CD4-positive, alpha-beta T cell (primary cell): ENCODE data around the gene VAMP2. TPM values are rescaled to one million over a fixed set of nuclear protein-coding genes. Genes with fewer than 3 reads are reported as not detected.
A peak's percentile ranks its signal among the peaks of the same experiment; 100 is the strongest.

Experiments
- ATAC-seq: fragments of 200-7000 bp; cut with Tn5 transposase; one replicate; pipeline ENCODE4 v1.10.0; 2022; ENCODE audit warnings: mild to moderate bottlenecking; ENCODE audit not compliant: poor library complexity
- CTCF ChIA-PET: fragments of 350-600 bp; sonication (Branson Sonifier 250); formaldehyde crosslinking; loops from one replicate; lab custom pipeline; 2021; ENCODE audit warnings: antibody characterized with exemption, inconsistent platforms; lab: Charles Lee
- POLR2A ChIA-PET: fragments of 350-600 bp; sonication (Branson Sonifier 250); formaldehyde crosslinking; loops from one replicate; lab custom pipeline; 2021; ENCODE audit warnings: antibody characterized with exemption, inconsistent platforms; lab: Charles Lee
- DNase-seq, 14 experiments: peaks; one replicate each; pipeline ENCODE4 v3.0.0-alpha.2; 2013 to 2020; ENCODE audit warnings: mixed read lengths in 2 of 14
- H3K27ac ChIP-seq, 2 donors: one replicate each; pipeline versions ENCODE4 v1.5.1 to v1.7.0; 2013; ENCODE audit warnings: low read length in 2 of 2, low read depth in 1 of 2, mild to moderate bottlenecking in 1 of 2
- H3K27me3 ChIP-seq, 2 experiments: 1 replicate in 1 of 2; 2 replicates in 1 of 2; pipeline versions ENCODE4 v1.6.1 to v1.7.0; 2013; ENCODE audit warnings: low read length in 2 of 2, control low read depth in 1 of 2, mild to moderate bottlenecking in 1 of 2, moderate library complexity in 1 of 2; ENCODE audit not compliant: insufficient read depth in 2 of 2, control insufficient read depth in 1 of 2
- H3K36me3 ChIP-seq: one replicate; pipeline ENCODE4 v1.6.1; 2013; ENCODE audit warnings: low read length, control low read depth; ENCODE audit not compliant: insufficient read depth
- H3K4me1 ChIP-seq: one replicate; pipeline ENCODE4 v1.6.1; 2013; ENCODE audit warnings: low read length, control low read depth; ENCODE audit not compliant: insufficient read depth
- H3K4me3 ChIP-seq: one replicate; pipeline ENCODE4 v1.5.1; 2013; ENCODE audit warnings: mild to moderate bottlenecking, low read length, moderate library complexity
- H3K9me3 ChIP-seq, 2 experiments: 1 replicate in 1 of 2; 2 replicates in 1 of 2; pipeline versions ENCODE4 v1.6.1 to v1.7.0; 2013; ENCODE audit warnings: low read length in 2 of 2, mild to moderate bottlenecking in 2 of 2, control low read depth in 1 of 2, moderate library complexity in 1 of 2; ENCODE audit not compliant: control insufficient read depth in 1 of 2, insufficient read depth in 1 of 2
- H3K27ac Mint-ChIP-seq: one replicate; pipeline ENCODE4 v1.8.0; 2020; ENCODE audit warnings: mixed read lengths
- H3K27me3 Mint-ChIP-seq: one replicate; pipeline ENCODE4 v1.8.0; 2021; ENCODE audit warnings: mixed read lengths
- H3K36me3 Mint-ChIP-seq: one replicate; pipeline ENCODE4 v1.8.0; 2021; ENCODE audit warnings: low read depth, mixed read lengths
- H3K4me1 Mint-ChIP-seq: one replicate; pipeline ENCODE4 v1.8.0; 2021; ENCODE audit warnings: low read depth, mixed read lengths
- H3K4me3 Mint-ChIP-seq: one replicate; pipeline ENCODE4 v1.8.0; 2020; ENCODE audit warnings: mild to moderate bottlenecking, mixed read lengths
- H3K9me3 Mint-ChIP-seq: one replicate; pipeline ENCODE4 v1.8.0; 2020; ENCODE audit warnings: mixed read lengths
- intact Hi-C, 2 experiments: fragments of 100-400 bp; cut with DNase I in 1 of 2; cut with micrococcal nuclease in 1 of 2; formaldehyde crosslinking; loops; one replicate each; pipeline versions ENCODE4 v1.15.1 to v1.9.0; 2023 to 2025; cut with DNase I, micrococcal nuclease
- total RNA-seq, 174 experiments: library from RNA in 2 of 174; stranded (reverse) in 2 of 174; gene quantifications; one replicate each; pipeline ENCODE4 v1.2.3 and lab custom pipeline; 2021 to 2026
- TF ChIP-seq, protein P1 (sequence below): fragments of 200-600 bp; IDR thresholded peaks from one replicate; pipeline ENCODE4 v1.8.0; 2022; ENCODE audit warnings: antibody characterized with exemption, mild to moderate bottlenecking

Gene VAMP2
- total RNA-seq, 2 experiments from 2014 or later, result 351 to 366 TPM

DNA sequence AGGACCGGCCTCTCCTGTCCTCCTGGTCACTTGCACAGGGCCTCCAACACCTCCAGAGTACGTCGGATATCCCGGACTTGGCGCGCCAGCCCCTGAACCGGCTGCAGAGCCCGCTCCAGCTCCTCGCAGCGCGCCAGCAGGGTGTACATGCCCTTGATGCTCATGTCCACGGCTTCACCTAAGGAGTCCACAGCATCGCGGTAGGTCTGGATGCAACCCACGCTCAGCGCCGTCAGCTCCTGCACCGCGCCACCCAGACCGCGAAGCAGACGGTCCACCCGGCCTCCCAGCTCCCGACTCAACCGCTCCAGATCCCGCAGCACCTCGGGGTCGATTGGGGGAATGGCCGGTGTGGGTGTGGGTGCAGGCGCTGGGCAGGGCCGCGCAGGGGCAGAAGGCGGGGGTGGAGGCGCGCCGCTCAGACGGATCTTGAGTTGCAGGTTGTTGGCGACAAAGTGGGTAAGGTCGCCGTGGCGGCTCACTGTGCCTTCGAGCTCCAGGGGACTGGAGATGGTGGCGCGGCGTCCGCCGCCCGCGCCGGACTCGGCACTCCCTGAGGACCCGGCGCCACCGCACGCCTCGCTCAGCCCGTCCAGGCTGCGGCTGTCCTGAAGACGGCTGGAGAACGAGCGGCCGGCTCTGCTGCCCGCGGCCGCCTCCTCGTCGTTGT, 26.4 kb upstream of the VAMP2 start:
- ChIA-PET CTCF (interaction anchor here (1.3 to 4.7 kb wide), 5 partner anchors 32 to 112 kb away, joined by 3 to 30 read pairs (median 8); no protein-coding TSS in a partner anchor), POLR2A (interaction anchor here (0.7 to 10.5 kb wide), 14 partner anchors 10 to 106 kb away, joined by 3 to 344 read pairs (median 16); partner anchors contain the start of genes ALOXE3, AURKB, CTC1 and PFAS)
- intact Hi-C loops, result loop anchor here (2.0 to 5.0 kb wide), 2 partner anchors 16 to 52 kb away; no protein-coding TSS in a partner anchor
- DNase-seq (peak in 8 of 14 experiments; percentile 20 to 71 (median 34)), ATAC-seq (no peak)
- Mint-ChIP-seq H3K4me3 (no peak overlapping the region), H3K9me3 (no peaks in the 10 kb centered on the region), H3K27ac (no peak overlapping the region), H3K36me3 (peaks cover 3% of the 10 kb centered on the region), H3K27me3 (no peaks in the 10 kb centered on the region), H3K4me1 (peaks cover 12% of the 10 kb centered on the region)
- Histone ChIP-seq H3K27me3 (no peaks in the 10 kb centered on the region), H3K4me3 (peak overlapping the region; percentile 93), H3K9me3 (no peaks in the 10 kb centered on the region), H3K27ac (peak overlapping the region; percentile 83), H3K4me1 (peaks cover 77% of the 10 kb centered on the region), H3K36me3 (no peaks in the 10 kb centered on the region)
- TF ChIP-seq, protein P1, sequence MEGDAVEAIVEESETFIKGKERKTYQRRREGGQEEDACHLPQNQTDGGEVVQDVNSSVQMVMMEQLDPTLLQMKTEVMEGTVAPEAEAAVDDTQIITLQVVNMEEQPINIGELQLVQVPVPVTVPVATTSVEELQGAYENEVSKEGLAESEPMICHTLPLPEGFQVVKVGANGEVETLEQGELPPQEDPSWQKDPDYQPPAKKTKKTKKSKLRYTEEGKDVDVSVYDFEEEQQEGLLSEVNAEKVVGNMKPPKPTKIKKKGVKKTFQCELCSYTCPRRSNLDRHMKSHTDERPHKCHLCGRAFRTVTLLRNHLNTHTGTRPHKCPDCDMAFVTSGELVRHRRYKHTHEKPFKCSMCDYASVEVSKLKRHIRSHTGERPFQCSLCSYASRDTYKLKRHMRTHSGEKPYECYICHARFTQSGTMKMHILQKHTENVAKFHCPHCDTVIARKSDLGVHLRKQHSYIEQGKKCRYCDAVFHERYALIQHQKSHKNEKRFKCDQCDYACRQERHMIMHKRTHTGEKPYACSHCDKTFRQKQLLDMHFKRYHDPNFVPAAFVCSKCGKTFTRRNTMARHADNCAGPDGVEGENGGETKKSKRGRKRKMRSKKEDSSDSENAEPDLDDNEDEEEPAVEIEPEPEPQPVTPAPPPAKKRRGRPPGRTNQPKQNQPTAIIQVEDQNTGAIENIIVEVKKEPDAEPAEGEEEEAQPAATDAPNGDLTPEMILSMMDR, result no peak

DNA sequence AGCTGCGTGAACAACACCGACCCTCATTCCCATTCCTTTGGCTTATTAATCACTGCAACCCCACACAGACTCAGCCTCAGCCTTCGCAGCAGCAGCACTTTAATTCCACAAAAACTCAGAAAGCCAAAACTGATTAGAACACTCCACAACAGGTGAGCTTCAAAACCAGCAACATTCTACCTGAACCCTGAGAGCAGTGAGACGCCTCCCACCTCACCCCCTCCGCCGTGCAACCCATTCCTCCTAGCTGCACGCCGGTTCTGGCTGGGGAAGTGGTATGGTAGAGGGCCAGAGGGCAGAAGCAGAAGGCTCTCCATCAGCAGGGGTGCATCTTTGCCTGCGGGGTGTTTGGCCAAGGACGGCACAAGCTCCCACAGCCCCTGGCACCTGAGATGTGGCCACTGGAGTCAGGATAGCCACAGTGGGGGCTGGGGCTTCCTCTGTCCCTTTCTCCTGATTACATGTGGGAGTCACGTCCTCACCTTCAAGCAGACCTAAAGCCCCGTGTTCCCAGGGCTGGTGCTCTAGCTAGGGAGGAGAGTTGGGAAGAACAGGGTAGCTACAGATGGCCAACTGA, 25.6 kb upstream of the VAMP2 start:
- POLR2A ChIA-PET, result interaction anchor here (0.6 to 10.5 kb wide), 14 partner anchors 12 to 556 kb away, joined by 3 to 344 read pairs (median 24); partner anchors contain the start of genes ALOXE3, AURKB, CTC1 and PFAS
- Mint-ChIP-seq H3K4me3 (no peak overlapping the region), H3K27me3 (no peaks in the 10 kb centered on the region), H3K27ac (no peak overlapping the region), H3K9me3 (no peaks in the 10 kb centered on the region), H3K36me3 (peaks cover 3% of the 10 kb centered on the region), H3K4me1 (peaks cover 12% of the 10 kb centered on the region)
- Histone ChIP-seq H3K36me3 (no peaks in the 10 kb centered on the region), H3K9me3 (no peaks in the 10 kb centered on the region), H3K27me3 (no peaks in the 10 kb centered on the region), H3K27ac (peak overlapping the region; percentile 28 to 83), H3K4me1 (peaks cover 76% of the 10 kb centered on the region), H3K4me3 (peak overlapping the region; percentile 93)
- TF ChIP-seq, protein P1, result no peak
- peak in 4 of 14 experiments; percentile 9 to 61 (median 38) for DNase-seq
- CTCF ChIA-PET, result interaction anchor here (1.0 to 4.7 kb wide), 6 partner anchors 32 to 115 kb away, joined by 3 to 30 read pairs (median 10); no protein-coding TSS in a partner anchor
- no peak for ATAC-seq
- intact Hi-C loops, result loop anchor here (2.0 to 5.0 kb wide), 2 partner anchors 16 to 51 kb away; no protein-coding TSS in a partner anchor

DNA sequence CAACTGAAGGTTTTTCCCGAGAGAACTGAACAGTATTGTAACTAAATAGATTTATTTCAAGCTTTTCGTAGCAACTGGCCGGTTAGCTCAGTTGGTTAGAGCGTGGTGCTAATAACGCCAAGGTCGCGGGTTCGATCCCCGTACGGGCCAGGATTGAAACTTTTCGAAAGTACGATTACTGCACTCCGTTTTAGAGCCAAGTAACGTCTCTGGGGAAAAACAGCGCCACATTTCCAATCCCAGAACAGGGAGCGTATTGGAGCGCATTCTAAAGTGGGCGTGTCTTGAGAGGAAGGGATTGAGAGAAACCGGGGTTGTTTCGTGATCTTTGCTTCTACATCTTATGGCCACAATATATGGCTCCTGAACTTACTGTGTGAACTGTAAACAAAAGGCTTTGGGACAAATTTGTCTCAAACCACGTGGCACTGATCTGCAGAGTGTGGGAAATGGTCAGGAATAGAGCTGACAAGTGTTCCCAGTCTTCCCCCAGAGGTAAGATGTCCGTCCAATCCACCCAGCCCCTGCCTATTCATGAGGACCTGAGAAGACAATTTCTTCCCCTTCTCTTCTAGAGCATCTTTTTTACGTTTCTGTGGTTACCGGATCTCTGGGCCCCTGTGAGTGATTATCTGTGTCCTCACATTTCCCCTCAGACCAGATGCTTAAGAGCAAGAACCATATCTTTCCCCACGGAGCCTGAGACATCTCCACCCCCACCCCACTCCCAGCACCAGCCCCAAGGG, 24.9 kb upstream of the VAMP2 start:
- ATAC-seq, result peak; percentile 4
- Histone ChIP-seq H3K27ac (peak overlapping the region; percentile 28 to 83), H3K27me3 (no peaks in the 10 kb centered on the region), H3K4me1 (peaks cover 70% of the 10 kb centered on the region), H3K4me3 (peak overlapping the region; percentile 93), H3K36me3 (no peaks in the 10 kb centered on the region), H3K9me3 (no peaks in the 10 kb centered on the region)
- CTCF ChIA-PET, result interaction anchor here (1.0 to 4.7 kb wide), 10 partner anchors 11 to 114 kb away, joined by 3 to 30 read pairs (median 7); partner anchors contain the start of genes ALOXE3 and TMEM107
- Mint-ChIP-seq H3K4me3 (no peak overlapping the region), H3K27me3 (no peaks in the 10 kb centered on the region), H3K36me3 (peaks cover 3% of the 10 kb centered on the region), H3K9me3 (no peaks in the 10 kb centered on the region), H3K4me1 (peaks cover 12% of the 10 kb centered on the region), H3K27ac (no peak overlapping the region)
- peak; percentile 67 to 94 (median 80) for DNase-seq
- intact Hi-C loops, result loop anchor here (2.0 to 5.0 kb wide), 6 partner anchors 13 to 67 kb away; partner anchors contain the start of genes CTC1 (in 1 of the 2) and PFAS (in 1 of the 2)
- TF ChIP-seq, protein P1, result no peak
- POLR2A ChIA-PET, result interaction anchor here (0.6 to 10.5 kb wide), 19 partner anchors 12 to 555 kb away, joined by 3 to 344 read pairs (median 13); partner anchors contain the start of genes ALOXE3, AURKB, CTC1 and PFAS
